Hematopoietic multipotent progenitor cell treated with erythropoietin and hydrocortisone succinate and interleukin-3 and kit ligand, for 8 days (in vitro differentiated cells): Measurements from ENCODE around the gene ROBO1.
A peak's percentile ranks its signal among the peaks of the same experiment; 100 is the strongest.

Source experiments
- DNase-seq: peaks from one replicate; pipeline ENCODE4 v3.0.0-alpha.2; 2015

The ROBO1 gene

DNA sequence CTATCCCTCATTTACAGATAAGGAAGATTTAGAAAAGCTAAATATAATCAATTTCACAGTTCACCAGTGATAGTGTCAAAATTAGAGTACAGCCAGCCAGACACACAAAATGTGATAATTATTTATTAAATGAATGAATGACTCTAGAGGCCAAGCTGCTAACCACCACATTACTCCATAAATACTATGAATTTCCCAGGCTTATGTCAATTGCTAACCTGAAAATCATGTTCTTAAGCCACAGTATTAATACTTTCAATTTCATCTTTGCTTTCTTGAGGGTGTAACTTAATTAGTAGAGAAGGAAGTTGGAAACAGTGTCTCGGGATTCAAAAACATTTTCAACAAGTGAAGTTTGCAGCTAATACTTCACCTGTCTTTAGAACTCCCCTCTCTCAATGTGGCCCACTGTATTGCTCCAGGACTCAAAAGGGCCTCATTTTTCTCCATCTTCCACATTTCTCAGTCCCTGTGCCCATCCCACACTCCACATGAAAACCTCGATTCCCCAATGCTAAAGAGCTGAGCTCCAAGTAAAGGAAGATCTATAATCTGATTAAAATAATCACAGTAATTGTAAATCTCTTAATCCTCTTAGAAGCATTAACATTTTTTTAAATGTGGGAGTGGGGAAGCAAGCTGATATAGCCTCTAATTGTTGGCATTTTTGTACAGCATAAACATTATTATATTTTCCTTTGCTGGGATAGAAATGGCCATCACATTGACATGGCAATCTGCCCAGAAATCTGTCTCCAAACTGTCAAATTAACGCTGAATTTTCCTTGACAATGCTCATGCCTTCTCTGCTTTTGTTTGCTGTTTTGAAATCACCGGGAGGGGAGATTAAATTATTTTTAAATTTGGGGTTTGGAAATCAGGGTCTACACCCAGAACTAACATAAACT is 765.1 kb downstream of the ROBO1 start:
- no peak for DNase-seq

DNA sequence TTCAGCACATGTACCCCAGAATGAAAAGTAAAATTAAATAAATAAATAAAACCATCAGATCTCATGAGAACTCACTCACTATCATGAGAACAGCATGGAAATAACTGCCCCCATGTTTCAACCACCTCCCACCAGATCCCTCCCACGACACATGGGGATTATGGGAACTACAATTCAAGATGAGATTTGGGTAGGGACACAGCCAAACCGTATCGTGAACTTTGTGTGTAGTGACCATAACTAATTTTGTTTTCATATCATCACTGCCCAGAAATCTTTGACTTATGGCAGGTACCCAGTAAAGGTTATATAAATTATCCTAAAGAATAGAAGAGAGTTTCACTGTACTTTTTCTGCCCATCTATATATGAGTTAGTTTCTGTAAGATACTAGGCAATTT is 766.5 kb downstream of the ROBO1 start:
- DNase-seq: no peak

DNA sequence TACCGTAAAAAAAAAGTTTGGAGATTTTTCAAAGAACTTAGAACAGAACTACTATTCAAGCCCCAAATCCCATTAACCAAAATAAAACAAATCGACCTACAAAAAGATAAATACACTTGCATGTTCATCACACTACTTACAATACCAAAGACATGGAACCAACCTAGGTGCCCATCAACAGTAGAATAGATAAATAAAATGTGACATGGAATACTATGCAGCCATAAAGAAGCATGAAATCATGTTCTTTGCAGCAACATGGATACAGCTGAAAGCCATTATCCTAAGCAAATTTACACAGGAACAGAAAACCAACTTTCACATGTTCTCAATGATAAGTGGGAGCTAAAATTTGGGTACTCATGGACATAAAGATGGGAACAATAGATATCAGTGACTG is 768.7 kb downstream of the ROBO1 start:
- DNase-seq: no peak

DNA sequence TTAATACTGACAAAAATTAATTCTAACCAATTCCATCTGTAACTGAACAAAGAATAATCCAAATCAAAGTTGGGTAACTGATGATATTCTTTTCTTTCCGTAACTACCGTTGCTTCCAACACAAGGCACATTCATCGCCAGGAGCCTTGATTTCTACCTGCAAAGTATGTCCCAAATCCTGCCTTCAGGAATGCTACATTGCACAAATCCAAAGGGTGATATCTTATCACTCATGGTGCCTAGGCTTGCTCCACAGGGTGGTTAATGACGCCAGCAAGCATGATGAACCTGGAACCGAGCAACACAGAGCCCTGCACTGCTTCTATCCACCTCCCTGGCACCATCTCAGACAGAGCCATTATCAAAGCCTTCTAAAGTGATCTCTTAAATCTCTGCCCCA is 772.7 kb downstream of the ROBO1 start:
- no peak for DNase-seq

DNA sequence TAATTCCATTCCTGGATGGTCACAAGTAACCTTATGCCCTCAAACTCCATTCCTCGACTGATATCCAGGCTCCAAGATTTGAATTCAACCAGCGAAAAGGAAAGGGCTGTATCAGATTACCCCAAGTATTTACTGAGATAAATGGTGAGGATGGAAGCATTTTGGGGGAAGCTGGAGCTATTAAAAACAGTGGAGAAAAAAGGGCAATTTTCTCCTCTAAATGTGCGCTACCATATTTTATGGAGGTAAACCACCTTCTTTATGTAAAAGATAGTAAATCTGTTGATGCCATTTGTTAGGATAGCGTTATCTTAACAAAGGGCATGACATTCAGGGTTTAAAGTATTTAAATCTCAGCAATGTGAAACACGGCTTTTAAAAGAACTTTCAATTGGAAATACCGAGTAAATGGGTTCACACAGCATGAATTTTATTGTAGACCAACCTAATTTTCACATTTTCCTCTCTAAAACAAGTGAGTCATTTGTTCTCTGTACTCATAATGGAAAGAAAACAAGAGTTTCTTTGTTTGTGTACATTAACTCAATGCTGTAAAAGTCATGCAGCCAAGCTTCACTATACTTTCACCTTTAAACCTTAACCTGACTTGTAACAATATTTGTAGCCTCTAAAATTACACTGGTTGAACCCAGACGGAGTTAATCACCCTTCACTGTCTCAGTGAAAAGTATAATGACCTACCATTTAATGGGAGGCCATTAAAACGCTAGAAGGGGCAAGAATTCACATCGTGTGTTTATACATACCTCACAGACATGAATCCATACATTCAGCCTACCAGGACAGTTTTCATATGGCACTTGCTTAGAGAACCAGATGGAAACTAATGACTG is 773.4 kb downstream of the ROBO1 start:
- DNase-seq: no peak

DNA sequence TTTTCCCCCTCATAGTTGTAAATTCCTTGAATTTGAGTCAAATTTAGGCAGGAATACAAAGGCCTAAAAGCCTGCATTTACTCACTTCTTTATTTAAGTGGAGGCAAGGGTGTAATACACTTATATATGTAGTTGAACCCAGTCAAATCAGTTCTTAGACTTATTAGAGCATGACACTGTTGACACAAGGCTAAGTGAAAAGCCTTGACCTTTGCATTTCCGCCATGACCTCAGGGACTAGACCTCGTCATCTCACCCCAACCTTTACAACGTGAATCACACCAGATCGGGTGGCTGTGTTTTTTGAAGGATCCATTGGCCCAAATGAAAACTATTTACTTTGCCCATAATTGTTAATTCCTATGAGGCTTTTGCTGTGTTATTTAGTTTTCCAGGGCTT is 774.4 kb downstream of the ROBO1 start:
- DNase-seq: no peak

DNA sequence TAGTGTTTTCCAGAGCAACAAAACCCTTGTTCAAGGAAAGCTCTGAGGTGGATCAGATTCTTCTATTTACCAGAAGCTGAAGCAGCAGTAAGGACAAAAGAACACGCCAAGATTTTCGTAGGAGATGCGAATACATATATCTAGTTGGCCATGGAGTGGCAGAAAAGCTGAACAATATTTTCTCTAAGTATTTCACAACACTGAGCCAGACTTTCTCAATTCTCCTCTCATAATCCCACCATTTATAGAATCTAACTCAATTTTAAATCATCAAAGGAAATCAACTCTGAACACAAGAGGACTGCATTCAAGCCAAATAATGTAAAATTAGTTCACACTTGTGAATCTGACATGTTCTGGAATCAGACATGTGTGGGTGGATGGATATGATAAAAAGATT is 775.0 kb downstream of the ROBO1 start:
- DNase-seq: no peak

DNA sequence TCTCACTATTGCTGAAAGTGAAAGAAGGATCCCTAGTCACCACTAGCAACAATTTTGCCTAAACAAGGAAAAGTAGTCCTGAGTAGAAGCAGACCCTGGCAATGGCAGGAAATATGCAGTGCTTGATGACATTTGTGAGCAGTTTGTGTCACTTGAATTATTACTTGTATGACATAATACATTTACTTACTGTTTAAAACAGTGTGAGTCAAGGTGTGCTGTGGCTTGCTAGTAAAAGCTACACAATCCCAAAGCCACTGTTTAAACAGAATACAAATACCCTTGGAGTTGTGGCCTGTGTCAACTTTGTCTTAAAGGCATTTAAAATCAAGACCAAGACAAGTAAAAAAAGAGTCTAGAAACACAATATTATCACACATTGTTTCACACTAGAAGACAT is 775.4 kb downstream of the ROBO1 start:
- no peak for DNase-seq

DNA sequence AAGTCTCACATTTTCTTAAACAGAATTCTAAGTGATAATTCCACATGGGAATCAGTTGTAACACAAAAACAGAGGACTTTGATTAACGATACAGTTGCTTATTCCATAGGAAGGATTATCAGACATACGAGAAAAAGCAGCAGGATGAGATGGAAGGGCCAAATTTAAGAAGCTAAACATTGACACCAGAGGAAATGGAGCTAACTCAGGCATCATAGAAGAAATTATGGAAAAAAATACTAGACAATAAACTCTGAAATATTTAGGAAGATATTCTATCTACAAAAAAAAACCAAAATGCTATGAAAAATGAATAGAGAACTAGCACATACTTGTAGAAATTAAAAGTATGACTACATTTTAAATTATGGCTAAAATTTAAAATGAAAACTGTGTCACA is 776.1 kb downstream of the ROBO1 start:
- no peak for DNase-seq

DNA sequence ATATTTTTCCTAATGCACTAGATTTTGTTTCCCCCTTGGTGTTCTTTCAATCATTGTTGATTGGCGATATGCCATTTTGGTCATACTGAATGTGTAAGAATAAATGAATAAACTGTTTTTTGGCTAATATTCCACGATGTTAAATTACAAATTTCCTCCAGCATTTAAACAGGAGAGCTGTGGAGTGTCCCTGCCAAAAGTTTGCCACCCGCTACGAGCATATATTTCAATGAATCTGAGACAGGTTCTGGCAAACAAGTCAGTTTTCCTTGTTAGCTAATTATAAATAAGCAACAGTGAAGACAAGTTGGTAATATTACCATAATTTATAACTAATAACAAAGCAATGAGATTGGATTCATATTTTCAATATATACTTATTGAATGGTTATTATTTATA is 777.6 kb downstream of the ROBO1 start:
- no peak for DNase-seq

DNA sequence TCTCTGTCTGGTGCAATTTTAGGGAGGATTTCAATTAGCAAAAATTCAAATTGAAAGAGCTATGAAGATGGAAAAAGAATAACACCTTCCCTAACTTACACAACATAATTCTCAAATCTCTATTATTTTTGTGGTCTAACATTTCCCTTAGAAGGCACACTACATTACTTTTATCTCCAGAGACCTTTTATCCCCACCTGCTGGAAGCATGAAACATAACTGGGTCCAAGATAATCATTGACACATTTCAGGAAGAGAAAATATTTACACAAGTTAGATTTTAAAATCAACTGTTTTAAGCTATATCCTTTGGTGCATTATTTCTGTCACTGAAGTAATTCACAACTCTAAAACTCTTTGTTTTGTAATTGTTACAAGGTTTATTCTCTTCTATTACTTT is 779.5 kb downstream of the ROBO1 start:
- DNase-seq: peak; percentile 1

DNA sequence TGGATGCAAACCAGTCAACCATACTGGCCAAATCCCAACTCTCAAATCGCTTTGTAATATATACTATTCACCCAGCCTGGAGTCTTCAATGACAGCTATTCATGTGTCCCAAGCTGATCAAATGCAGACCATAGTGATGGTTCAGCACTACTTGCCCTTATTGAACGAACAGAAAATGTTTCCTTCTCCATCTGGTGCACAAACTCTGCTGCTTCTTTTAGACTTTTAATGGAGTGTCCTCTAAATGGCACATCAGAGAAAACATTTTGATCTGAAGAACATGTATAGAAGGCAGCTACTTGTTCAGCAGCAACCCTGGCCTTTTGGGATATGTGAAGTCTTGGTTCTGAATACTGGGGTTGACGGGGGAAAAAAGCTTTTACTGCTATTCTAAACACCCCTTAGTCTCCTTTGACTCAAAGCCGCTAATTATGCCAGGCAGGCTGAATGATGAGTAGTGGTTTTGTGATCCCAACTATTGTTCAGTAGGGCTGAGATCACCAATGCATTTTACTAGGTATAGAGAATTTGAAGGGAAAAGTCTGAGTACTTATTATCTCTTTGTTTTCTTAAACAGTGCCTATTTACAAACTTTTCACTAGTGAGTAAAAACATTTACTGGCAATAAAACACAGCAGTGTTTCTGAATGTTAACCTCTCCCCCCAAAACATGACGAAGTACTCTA is 781.2 kb downstream of the ROBO1 start:
- DNase-seq: no peak

DNA sequence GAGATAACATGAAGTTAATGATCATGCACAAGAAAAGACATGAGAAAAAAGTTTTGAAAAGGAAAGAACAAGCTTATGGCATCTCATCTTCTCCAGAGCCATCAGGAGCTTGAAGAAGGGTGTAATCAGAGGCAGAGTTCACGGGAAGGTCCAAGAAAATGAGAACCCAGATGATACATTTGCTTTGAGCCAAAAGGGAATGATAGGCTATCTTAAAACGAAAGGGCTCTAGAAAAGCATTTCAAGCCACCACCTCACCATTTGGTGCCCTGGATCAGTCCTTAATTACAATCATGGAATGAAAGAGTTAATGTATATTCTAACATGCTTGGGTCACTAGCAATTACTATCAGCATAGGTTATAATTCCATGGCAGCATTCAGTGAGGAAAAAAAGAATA is 781.8 kb downstream of the ROBO1 start:
- DNase-seq: no peak

DNA sequence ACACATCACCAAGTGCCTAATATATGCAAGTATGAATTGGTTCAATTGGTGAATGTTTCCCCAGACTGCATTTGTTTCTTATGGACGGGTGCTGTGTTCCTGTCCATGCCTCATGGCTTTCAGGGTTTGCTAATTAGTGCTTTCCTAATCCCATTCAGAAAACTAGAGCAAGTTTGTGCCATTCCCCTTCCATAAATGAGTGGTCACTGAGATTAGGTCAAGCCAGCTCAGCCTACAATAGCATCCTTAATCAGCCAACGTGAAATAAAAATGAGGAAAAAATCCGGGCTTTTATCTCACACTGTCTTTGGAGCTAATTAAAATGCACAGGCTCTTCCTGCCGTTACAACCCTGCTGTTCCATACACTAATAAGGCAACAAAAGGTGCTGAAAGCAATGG is 788.8 kb downstream of the ROBO1 start:
- DNase-seq: no peak

DNA sequence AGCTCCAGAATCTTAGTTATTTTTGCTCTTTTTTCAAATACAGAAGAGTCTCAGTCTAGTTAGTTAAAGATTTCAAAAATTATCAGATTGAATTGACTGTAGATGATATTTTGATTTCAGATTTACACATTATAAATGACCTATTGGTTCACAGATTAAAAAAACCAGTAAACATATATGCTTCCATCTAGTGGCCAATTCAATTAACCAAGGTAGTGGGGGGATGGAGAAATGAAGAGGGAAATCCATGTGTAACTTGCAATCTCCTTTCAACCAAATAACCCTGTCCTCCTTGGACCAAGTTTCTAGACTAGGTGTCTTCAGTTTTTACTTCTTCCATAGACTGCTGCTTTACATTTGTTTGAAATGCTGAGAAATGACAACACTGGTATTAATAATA is 789.8 kb downstream of the ROBO1 start:
- no peak for DNase-seq

DNA sequence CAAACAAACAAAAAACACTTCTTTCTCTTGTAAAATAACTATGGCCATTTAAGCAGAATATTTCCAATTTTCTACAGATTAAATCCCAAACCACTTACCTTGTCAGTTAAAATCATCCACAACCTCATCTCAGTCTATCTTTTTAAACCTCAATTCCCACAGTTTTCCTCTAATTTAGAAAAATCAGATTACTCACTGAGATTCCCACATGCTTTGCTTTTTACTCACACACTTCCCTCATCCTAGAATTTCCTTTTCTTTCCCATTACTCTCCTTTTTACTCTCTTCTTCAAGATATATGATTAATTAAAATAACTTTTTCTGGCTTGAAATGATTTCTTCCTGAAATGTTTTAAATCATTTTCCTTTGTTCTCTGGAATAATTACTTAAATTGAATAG is 790.7 kb downstream of the ROBO1 start:
- no peak for DNase-seq

DNA sequence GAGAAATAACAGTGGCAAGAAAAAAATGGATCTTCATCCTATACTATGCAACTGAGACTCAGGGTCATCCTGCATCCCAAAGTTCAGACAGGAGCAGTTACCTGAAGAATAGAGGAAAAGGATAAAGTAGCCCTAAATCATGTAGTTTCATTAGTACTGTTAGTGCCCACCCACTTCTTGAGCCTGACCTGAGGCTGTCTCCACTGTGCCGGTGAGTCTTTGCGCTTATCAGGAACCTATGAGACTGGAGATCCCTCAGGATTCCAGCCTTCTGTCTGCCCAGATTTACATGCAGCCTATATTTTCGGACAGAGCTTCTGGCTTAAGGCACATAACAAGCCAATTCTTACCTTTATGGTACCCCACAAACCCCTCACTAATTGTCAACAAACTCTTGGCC is 791.6 kb downstream of the ROBO1 start:
- DNase-seq: no peak

DNA sequence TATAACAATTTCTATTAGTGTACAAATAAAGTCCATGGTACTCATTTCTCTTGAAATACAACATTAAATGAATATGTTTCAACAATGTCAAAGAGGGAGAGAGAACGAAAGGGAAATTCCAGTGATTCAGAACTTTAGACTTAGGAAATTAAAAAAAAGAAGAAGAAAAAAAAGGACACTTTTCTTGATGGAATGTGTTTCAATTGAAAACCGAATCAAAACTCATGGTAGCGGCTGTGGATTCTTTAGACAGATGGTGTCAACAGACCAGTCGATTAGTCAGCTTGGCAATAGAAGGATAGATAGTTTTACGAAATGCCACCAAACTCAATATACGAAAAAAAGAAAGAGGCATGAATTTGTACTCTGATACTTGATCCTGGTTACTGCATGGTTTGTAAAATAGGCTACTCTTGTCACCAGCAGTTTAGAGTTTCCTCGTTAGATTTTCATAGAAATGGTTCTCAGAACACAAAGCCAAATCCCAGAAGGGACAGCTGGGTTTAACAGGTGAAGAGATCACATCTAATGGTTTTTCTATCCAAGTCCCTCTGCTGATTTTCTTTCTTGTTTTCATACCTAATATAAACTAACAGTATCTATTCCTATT is 793.5 kb downstream of the ROBO1 start:
- no peak for DNase-seq

DNA sequence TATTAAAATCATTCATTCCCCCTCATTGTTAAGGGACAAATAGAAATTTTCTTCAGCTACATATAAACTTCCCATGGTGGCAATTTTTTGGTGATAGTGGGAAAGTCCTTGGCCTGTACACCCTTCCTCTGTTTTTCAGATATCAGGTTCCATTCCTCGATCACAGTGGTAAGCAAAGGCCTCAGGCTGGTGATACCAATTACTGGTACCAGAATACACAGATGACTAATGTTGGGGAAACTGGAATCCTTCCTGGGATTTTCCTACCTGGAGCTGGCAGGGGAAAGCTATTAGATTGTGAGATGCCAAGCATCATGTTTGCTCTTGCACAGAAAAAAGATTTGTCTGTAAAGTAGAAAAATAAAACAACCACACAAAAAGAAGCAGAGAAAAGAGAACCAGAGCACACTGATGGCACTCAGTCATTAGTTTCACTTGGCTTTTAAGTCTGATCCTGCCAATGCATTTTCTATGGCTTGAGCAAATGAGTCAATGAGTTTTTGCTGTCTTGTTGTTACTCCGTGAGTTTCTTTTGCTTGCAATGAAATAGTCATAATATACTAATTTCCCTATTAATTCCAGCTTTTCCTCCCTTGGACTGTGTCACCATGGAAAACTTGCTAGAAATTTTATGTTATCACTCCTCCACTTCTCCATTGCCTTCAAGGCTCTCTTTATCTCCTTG is 795.0 kb downstream of the ROBO1 start:
- DNase-seq: no peak

DNA sequence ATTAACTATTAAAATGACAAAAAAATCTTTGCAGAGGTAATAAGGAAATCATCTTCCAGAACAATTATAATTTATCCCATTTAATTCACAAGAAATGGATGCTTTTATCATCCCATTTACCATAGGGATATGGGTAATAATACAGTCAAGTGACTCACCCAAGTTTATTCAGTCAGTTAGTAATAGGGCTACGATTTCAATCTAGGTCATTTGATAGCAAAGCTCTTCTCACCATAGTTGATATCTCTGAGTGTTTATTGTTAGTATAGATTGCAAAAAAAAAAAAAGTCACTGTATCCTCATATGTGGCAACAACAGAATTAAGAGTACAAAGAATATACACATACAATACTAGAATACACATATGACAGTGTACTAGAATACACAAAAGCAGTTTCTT is 797.1 kb downstream of the ROBO1 start:
- no peak for DNase-seq

DNA sequence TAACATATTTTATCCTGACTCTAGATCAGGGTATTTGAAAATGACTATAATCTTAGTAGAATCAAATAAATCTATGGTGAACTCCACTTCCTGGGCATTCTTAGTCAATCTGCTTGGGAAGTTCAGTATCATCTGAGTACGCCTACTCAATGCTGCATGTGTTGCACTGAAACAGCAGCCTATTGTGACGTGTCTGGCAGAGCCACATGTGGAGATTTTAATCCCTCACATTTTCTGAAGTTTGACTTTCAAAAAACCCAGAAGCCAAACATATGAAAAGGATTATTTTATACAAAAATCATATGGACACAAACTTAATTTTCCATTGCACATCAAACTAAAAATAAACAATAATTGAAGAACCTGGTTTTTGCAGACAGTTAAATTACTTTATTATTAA is 798.3 kb downstream of the ROBO1 start:
- no peak for DNase-seq

DNA sequence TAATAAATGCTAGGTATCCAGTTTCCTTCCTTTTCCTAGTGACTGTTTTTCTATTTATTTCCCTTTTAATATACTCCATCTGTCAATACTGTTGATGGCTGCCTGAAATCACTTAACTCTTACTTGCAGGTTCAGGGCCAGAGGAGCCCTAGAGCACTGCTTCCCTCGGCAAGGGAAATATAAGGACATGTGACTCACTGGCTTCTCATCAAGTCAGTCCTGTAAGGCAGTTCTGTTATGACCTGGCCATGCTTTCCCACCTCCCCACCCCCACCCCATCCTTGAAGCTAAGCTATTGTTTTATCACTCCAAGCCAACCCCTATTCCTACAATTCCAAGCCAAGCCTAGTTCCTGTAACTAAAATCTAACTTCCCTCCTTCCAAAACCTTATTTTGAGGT is 800.7 kb downstream of the ROBO1 start:
- DNase-seq: no peak

DNA sequence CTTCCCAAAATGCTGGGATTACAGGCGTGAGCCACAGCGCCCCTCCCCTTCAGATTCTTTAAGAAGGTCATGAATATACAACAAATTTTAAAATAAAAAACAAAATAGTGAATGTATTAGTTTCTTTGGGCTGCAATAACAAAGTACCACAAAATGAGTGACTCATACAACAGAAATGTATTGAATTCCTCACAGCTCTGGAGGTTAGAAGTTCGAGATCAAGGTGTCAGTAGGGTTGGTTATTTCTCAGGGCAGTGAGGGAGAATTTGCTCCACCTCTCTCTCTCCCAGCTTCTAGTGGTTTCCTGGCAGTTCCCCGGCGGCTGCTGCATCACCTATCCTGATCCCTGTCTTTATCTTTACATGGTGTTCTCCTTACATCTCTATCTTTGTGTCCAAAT is 804.0 kb downstream of the ROBO1 start:
- DNase-seq: no peak
